C4-2B (cell line): Measurements from ENCODE around the gene UBL5.

Experiments
- H3K27ac ChIP-seq: fragments of 450-650 bp; 2 replicates; pipeline ENCODE4 v1.5.1; 2017
- ZFX ChIP-seq: fragments of 450-650 bp; IDR thresholded peaks from 2 replicates; pipeline ENCODE4 v1.6.1; 2017
- TF ChIP-seq, protein P1 (sequence below): fragments of 450-650 bp; conservative IDR thresholded peaks from 2 replicates; pipeline ENCODE4 v1.5.1; 2017; ENCODE audit warnings: mild to moderate bottlenecking

UBL5 gene

DNA sequence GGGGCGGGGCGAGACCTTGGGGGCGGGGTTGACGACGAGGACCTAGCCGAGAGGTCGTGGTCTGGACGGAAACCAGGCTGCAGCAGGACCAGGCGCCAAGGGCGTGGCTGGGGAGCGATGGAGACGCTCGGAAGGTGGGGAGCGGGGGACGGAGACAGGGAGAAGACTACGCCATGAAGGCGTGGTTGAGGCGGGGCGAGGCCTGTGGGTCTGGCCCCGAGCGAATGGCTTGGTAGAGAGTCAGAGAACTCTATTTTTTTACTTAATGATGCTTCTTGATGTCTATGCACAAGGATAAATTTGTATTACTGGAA, 8.2 kb upstream of the UBL5 start:
- TF ChIP-seq, protein P1, sequence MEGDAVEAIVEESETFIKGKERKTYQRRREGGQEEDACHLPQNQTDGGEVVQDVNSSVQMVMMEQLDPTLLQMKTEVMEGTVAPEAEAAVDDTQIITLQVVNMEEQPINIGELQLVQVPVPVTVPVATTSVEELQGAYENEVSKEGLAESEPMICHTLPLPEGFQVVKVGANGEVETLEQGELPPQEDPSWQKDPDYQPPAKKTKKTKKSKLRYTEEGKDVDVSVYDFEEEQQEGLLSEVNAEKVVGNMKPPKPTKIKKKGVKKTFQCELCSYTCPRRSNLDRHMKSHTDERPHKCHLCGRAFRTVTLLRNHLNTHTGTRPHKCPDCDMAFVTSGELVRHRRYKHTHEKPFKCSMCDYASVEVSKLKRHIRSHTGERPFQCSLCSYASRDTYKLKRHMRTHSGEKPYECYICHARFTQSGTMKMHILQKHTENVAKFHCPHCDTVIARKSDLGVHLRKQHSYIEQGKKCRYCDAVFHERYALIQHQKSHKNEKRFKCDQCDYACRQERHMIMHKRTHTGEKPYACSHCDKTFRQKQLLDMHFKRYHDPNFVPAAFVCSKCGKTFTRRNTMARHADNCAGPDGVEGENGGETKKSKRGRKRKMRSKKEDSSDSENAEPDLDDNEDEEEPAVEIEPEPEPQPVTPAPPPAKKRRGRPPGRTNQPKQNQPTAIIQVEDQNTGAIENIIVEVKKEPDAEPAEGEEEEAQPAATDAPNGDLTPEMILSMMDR, result no peak
- TF ChIP-seq ZFX, result no peak
- peak overlapping the region; percentile 19 for H3K27ac ChIP-seq

DNA sequence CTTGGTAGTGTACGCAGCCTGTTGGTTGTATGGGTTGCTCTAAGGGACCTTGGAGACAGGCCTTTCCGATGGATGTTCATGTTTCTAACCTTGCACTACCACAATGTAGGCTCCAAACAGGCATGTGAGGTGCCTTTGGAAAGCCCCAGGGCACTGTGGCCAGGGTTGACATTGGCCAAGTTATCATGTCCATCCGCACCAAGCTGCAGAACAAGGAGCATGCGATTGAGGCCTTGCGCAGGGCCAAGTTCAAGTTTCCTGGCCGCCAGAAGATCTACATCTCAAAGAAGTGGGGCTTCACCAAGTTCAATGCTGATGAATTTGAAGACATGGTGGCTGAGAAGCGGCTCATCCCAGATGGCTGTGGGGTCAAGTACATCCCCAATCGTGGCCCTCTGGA, 7.7 kb upstream of the UBL5 start:
- H3K27ac ChIP-seq, result peak overlapping the region; percentile 19

DNA sequence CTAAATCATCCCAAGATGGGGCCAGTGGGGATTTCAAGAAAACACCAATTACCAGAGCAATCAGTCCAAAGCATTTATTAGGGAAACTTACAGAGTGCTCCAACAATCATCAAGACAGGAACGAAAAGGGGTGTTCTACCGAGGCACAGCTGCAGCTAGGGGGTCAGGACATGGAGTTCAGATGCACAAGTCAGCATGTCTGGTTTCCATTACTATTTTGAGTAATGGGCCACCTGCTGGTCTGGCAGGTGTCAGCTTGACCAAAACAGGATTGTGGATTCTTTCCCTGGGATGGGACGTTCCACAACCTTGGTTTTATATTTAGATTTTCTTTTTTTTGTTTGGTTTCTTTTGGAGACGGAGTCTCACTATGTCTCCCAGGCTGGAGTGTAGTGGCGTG, 3.9 kb upstream of the UBL5 start:
- H3K27ac ChIP-seq, result no peak overlapping the region
- TF ChIP-seq, protein P1, result no peak
- no peak for TF ChIP-seq ZFX

DNA sequence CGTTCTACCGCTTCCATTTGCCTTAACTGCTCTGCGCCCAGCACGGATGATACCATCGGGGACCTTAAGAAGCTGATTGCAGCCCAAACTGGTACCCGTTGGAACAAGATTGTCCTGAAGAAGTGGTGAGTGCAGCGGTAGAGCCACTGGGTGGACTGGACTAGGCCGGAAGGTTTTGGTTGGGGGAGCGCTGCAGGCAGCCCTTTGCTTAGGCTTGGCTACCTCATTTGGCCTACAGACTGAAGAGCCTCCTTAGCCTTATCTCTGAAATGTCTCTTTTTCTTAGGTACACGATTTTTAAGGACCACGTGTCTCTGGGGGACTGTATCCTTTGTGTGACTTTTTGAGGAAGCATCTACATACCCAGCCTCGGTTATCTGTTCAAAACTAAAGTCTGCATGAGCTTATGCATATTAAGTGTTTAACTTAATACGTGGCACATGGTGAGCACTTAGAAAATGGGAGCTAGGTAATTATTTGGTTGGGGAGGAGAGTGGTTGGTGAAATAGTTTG, 889 bp downstream of the UBL5 start:
- TF ChIP-seq, protein P1, result no peak
- TF ChIP-seq ZFX, result no peak
- peak overlapping the region; percentile 79 for H3K27ac ChIP-seq

DNA sequence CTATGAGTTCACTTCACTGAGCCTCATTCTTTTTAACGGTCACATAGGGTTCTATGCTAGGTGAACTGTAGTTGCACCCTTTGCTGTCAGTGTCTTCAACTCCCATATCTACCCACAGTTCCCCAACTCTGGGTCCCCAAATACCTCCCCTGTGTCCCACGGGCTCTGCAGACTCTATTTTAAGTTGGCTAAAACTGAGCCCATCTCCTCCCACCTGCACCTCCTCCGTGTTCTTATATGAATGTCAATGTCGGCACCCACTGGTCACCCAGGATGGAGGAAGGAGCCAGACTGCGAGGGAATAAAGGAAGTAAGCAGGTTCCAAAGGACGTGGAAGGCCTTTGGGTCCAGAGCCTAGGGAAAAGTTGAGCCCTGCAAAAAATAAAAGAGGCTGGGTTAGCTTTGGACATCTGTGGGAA, 6.6 kb downstream of the UBL5 start:
- no peak for TF ChIP-seq ZFX
- TF ChIP-seq, protein P1, result no peak
- H3K27ac ChIP-seq, result no peak overlapping the region

DNA sequence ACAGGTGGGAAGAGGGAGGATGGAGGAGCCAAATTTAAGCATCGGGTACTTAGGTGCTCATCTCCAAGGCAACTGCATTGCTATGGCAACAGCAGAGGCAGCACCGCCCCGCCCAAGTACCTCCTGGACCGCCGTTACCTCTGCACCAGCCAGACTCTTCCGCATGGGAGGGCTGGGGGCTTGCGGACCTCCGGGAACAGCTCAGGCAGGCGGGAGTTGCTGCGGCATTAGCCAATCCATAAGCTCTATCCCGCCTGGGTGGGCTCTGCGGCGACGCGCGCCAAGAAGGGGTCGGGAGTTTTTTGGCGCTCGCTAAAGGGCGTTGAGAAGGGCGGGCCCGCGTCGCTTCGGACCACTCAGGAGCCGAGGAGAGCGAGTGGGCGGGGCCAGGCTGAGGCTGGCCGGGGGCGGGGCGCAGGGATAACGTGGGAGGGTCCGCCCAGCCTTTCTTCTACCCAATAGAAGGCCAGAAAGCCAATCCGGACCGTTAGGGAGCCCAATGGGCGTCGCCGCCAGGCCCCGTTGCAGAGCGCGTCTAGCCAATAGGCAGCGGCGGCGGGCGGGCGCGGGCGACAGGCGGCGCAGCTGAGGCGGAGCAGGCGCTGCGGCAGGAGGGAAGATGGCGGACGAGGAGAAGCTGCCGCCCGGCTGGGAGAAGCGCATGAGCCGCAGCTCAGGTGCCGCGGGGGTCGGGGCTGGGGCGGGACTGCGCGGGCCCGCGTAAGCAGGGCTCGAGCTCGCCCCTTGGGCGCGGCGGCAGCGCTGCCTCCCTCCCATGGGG, 7.2 kb downstream of the UBL5 start, which contains the start of gene PIN1:
PIN1 (plus strand) TSS at position 593 of the 781 bp plus-strand sequence; CDS start at position 620, 27 bp downstream.
- H3K27ac ChIP-seq, result peak within 1 kb of the TSS; percentile 81
- no peak for TF ChIP-seq ZFX
- TF ChIP-seq, protein P1, result no peak; the same call in 1 of the 2 replicates

DNA sequence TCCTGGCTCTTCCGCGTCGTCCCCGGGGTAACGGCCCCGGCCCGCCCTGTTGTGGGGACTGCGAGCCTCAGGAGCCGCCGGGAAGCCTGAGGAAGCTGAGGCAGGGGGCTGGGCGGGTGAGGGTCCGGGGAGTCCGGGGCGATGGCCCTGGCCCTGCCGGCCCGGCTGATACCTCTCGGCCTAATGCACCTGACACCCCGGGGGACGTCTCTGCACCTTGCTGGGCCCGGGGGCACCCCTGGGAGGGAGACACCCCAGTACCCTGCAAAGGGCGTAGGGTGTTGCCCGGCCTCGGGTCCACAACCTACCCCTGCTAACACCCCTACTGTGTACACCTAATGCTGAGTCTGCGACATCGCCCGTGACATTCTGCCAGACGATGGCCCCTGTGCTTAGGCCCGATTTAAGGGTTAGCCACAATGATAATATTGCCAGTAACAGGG, 7.8 kb downstream of the UBL5 start:
- TF ChIP-seq, protein P1, result no peak
- TF ChIP-seq ZFX, result peak; percentile 41; the same call in 1 of the 2 replicates
- peak overlapping the region; percentile 81 for H3K27ac ChIP-seq

DNA sequence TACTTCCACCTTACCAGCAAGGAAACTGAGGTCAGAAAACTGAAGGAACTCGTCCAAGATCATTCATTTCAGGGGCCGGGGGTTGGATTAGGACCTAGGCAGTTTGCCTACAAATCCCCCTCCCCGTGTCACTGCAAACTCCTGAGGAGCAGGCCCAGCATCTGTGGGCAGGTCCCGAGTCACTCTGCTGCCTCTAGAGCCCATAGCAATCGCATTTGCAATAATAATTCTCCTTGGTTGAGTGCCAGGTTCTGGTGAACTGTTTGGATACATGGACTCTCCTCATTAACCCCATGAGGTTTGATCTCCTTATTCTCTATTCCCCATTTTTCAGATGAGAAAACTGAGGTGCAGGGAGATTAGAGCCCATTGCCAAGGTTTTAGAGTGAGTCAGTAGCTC, 8.3 kb downstream of the UBL5 start:
- peak overlapping the region; percentile 81 for H3K27ac ChIP-seq
- no peak for TF ChIP-seq ZFX
